ENCODE results near the gene CD14.
"Not testable (repeated sequence)": the region's sequence is repeated elsewhere in the genome, so short reads cannot be mapped to it uniquely, and the experiment has no call there.

The CD14 gene

GRCh38 chr5:140631036-140631417, 1.9 kb downstream of the CD14 start:
- TF ChIP-seq CTCF (IDR thresholded peaks at IDR 0.05; ENCODE audit: low read depth, low read length), result no peak
- H3K36me3 ChIP-seq, result no peaks in the 10 kb centered on the region
- peaks cover 2% of the 10 kb centered on the region; the same call in 1 of the 2 replicates for H3K9me3 ChIP-seq
- no peak for DNase-seq
- H3K4me3 ChIP-seq (ENCODE audit: low read depth, low read length), result no peak overlapping the region
- H3K4me1 ChIP-seq, result peaks cover 5% of the 10 kb centered on the region; the same call in 1 of the 2 replicates
- no peaks in the 10 kb centered on the region; the same call in 1 of the 2 replicates for H3K27me3 ChIP-seq

- peak; percentile 39 for DNase-seq
- no peak for TF ChIP-seq CTCF (IDR thresholded peaks at IDR 0.05; ENCODE audit: low read depth, low read length)
- Histone ChIP-seq H3K4me3 (ENCODE audit: low read depth, low read length) (no peak overlapping the region), H3K36me3 (no peaks in the 10 kb centered on the region), H3K27me3 (no peaks in the 10 kb centered on the region; the same call in 1 of the 2 replicates), H3K9me3 (peaks cover 2% of the 10 kb centered on the region; the same call in 1 of the 2 replicates), H3K4me1 (peaks cover 5% of the 10 kb centered on the region; the same call in 1 of the 2 replicates)
These were observed 2.5 kb downstream of the CD14 start for GRCh38 chr5:140630292-140631035.

- Histone ChIP-seq H3K9me3 (peaks cover 2% of the 10 kb centered on the region; the same call in 1 of the 2 replicates), H3K36me3 (no peaks in the 10 kb centered on the region), H3K27me3 (no peaks in the 10 kb centered on the region; the same call in 1 of the 2 replicates), H3K4me1 (peaks cover 5% of the 10 kb centered on the region; the same call in 1 of the 2 replicates), H3K4me3 (ENCODE audit: low read depth, low read length) (no peak overlapping the region)
- TF ChIP-seq CTCF (IDR thresholded peaks at IDR 0.05; ENCODE audit: low read depth, low read length), result no peak
- DNase-seq, result no peak
These were observed 4.3 kb downstream of the CD14 start for GRCh38 chr5:140628711-140629110.

GRCh38 chr5:140627972-140628371, 5.0 kb downstream of the CD14 start:
- peaks cover 3% of the 10 kb centered on the region; the same call in 1 of the 2 replicates for H3K4me1 ChIP-seq
- no peak overlapping the region for H3K4me3 ChIP-seq (ENCODE audit: low read depth, low read length)
- no peak for DNase-seq
- H3K27me3 ChIP-seq, result no peaks in the 10 kb centered on the region; the same call in 1 of the 2 replicates
- H3K36me3 ChIP-seq, result no peaks in the 10 kb centered on the region
- peaks cover 2% of the 10 kb centered on the region; the same call in 1 of the 2 replicates for H3K9me3 ChIP-seq
- no peak for TF ChIP-seq CTCF (IDR thresholded peaks at IDR 0.05; ENCODE audit: low read depth, low read length)

- not testable (repeated sequence) for H3K4me3 ChIP-seq (ENCODE audit: low read depth, low read length); H3K27me3 ChIP-seq; DNase-seq; H3K36me3 ChIP-seq; H3K9me3 ChIP-seq; H3K4me1 ChIP-seq
These were observed 8.1 kb downstream of the CD14 start for GRCh38 chr5:140624886-140625285.

GRCh38 chr5:140623061-140623460, 9.9 kb downstream of the CD14 start:
- H3K9me3 ChIP-seq; H3K36me3 ChIP-seq; DNase-seq; H3K27me3 ChIP-seq; H3K4me1 ChIP-seq; H3K4me3 ChIP-seq (ENCODE audit: low read depth, low read length): not testable (repeated sequence)

- Histone ChIP-seq H3K27me3 (no peaks in the 10 kb centered on the region), H3K4me1 (no peaks in the 10 kb centered on the region), H3K4me3 (ENCODE audit: low read depth, low read length) (no peak overlapping the region), H3K36me3 (no peaks in the 10 kb centered on the region), H3K9me3 (no peaks in the 10 kb centered on the region; the same call in 1 of the 2 replicates)
- no peak for DNase-seq
- no peak for TF ChIP-seq CTCF (IDR thresholded peaks at IDR 0.05; ENCODE audit: low read depth, low read length)
These were observed 10.7 kb downstream of the CD14 start for GRCh38 chr5:140622301-140622700.

Data from BE2C (cell line).